Lower leg skin (tissue), 3 donors: ENCODE results near the gene METTL2A.
"Not testable (repeated sequence)": the region's sequence is repeated elsewhere in the genome, so short reads cannot be mapped to it uniquely, and the experiment has no call there.

Experiments
- CTCF ChIP-seq, 3 donors: fragments of 450-650 bp; IDR thresholded peaks; one replicate each; pipeline ENCODE4 v1.5.1; 2016; ENCODE audit warnings: antibody characterized with exemption in 3 of 3, mild to moderate bottlenecking in 3 of 3, moderate library complexity in 2 of 3
- POLR2A ChIP-seq, 2 donors: fragments of 450-650 bp; IDR thresholded peaks; one replicate each; pipeline ENCODE4 v1.6.1; 2016 to 2017; ENCODE audit warnings: antibody characterized with exemption in 2 of 2, mild to moderate bottlenecking in 1 of 2, moderate library complexity in 1 of 2

GRCh38 chr17:62464422-62464821 is 40.7 kb downstream of the METTL2A start:
- not testable (repeated sequence) for TF ChIP-seq CTCF, POLR2A (IDR thresholded peaks at IDR 0.05)
